GM12878 (cell line): ENCODE data around the gene BCAT1.

Source experiments
- ATF3 ChIP-seq: IDR thresholded peaks from 2 replicates; pipeline ENCODE4 v1.6.1; 2011; ENCODE audit warnings: low read depth, mild to moderate bottlenecking, low read length, moderate library complexity, borderline replicate concordance; ENCODE audit errors: extremely low read depth
- BRCA1 ChIP-seq: IDR thresholded peaks from 2 replicates; pipeline ENCODE4 v1.6.1; 2011; ENCODE audit warnings: low read depth, low read length, improper control_type of control experiment
- CTCF ChIP-seq, 3 experiments: IDR thresholded peaks in 2 of 3; conservative IDR thresholded peaks in 1 of 3; 2 replicates each; pipeline ENCODE4 v1.5.1; 2011; ENCODE audit warnings: low read depth in 3 of 3, low read length in 3 of 3, mild to moderate bottlenecking in 3 of 3, control low read depth in 2 of 3, moderate library complexity in 2 of 3, inconsistent platforms in 1 of 3, mixed read lengths in 1 of 3; ENCODE audit not compliant: control insufficient read depth in 2 of 3, insufficient read depth in 1 of 3; ENCODE audit errors: extremely low read depth in 1 of 3
- E2F4 ChIP-seq: IDR thresholded peaks from 2 replicates; pipeline ENCODE4 v1.6.1; 2012; ENCODE audit warnings: low read depth, low read length, improper control_type of control experiment
- EP300 ChIP-seq, 2 experiments: fragments of 150-350 bp in 1 of 2; IDR thresholded peaks; 2 replicates each; pipeline ENCODE4 v1.6.1; 2011 to 2012; ENCODE audit warnings: low read depth in 2 of 2, low read length in 2 of 2, borderline replicate concordance in 1 of 2, improper control_type of control experiment in 1 of 2, inconsistent platforms in 1 of 2; ENCODE audit not compliant: control insufficient read depth in 1 of 2
- HDGF ChIP-seq: fragments of 450-650 bp; IDR thresholded peaks from 2 replicates; pipeline ENCODE4 v1.6.1; 2016; ENCODE audit warnings: antibody characterized with exemption
- MXI1 ChIP-seq: fragments of 150-350 bp; IDR thresholded peaks from 2 replicates; pipeline ENCODE4 v1.6.1; 2011; ENCODE audit warnings: low read depth, mild to moderate bottlenecking, inconsistent platforms, low read length, improper control_type of control experiment
- PBX3 ChIP-seq: IDR thresholded peaks from 2 replicates; pipeline ENCODE4 v1.6.1; 2011; ENCODE audit warnings: mild to moderate bottlenecking, low read depth, low read length, moderate library complexity; ENCODE audit not compliant: insufficient replicate concordance
- POLR2A ChIP-seq: IDR thresholded peaks from 2 replicates; pipeline ENCODE4 v1.6.1; 2011; ENCODE audit warnings: low read depth, mild to moderate bottlenecking, low read length
- RAD51 ChIP-seq: fragments of 450-650 bp; IDR thresholded peaks from 2 replicates; pipeline ENCODE4 v1.6.1; 2016; ENCODE audit warnings: moderate library complexity, mild to moderate bottlenecking, inconsistent platforms
- TAF1 ChIP-seq: IDR thresholded peaks from 2 replicates; pipeline ENCODE4 v1.6.1; 2011; ENCODE audit warnings: mild to moderate bottlenecking, low read depth, low read length, borderline replicate concordance

GRCh38 chr12:24875014-24875413 is 73.9 kb downstream of the BCAT1 start:
- TF ChIP-seq CTCF (IDR thresholded peaks at IDR 0.05 in 2 of 3, conservative IDR thresholded peaks at IDR 0.05 in 1 of 3; ENCODE audit: control insufficient read depth in 2 of 3, extremely low read depth in 1 of 3, insufficient read depth in 1 of 3, low read depth in 3 of 3, low read length in 3 of 3) (no peak), ATF3 (no peak), E2F4 (no peak), MXI1 (no peak), PBX3 (no peak), TAF1 (no peak), HDGF (no peak), POLR2A (no peak), BRCA1 (no peak), RAD51 (no peak), EP300 (IDR thresholded peaks at IDR 0.05; ENCODE audit: borderline replicate concordance in 1 of 2, control insufficient read depth in 1 of 2, low read depth in 2 of 2, low read length in 2 of 2) (no peak)
